Measurements from ENCODE around the gene DLG5. TPM values are rescaled to one million over a fixed set of nuclear protein-coding genes. Genes with fewer than 3 reads are reported as not detected.

DLG5 gene
- polyA plus RNA-seq, 3 donors: 0.14 to 0.77 TPM; not detected in 1

DNA sequence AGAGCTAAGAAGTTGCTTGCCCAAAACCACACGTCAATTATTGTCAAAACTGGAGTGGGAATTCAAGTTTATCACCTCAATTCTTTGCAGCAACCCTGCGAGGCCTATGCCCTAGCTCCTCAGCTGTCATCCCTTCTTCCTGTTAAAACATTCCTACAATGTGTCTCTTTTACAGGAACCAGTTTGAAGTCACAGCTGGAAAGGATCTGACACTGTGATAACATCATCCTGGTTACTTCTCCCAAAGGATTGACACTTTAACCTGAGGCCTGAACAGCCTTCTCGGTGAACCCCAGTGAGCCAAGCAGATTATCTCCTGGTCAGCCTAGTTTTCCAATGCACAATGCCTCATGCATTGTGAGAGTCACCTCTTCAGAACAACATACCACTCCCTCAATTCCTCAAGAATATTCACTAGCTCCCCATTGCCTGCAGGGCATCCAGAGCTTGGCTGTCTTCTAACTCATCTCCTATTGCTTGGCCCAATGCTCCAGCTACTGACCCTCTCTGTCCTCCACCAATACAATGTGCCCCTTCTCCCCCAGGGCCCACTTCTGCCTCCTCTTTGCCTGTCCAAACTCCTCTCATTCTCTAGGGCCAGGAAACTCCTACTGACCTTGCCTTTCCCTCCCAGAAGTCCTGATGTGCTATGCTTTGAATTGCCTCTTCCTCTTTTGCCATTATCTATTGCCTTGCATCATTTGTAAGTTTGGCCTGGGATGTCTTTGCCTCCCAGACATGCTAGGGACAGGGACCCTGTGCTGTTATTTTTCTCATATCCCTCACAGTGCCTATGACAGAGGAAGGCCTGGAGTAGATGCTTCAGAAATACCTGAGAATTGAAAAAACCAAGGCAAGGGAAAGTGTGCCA is 10.4 kb upstream of the DLG5 start:
- no peaks in the 10 kb centered on the region for H4K20me1 ChIP-seq (ENCODE audit: insufficient read depth, low read length)
- no peaks in the 10 kb centered on the region for H3K79me2 ChIP-seq (ENCODE audit: insufficient read depth, low read length)
- no peak overlapping the region for H3K27ac ChIP-seq (ENCODE audit: low read depth in 1 of 2, low read length in 2 of 2)
- H2AFZ ChIP-seq (ENCODE audit: insufficient read depth, low read depth, low read length, poor library complexity, severe bottlenecking): no peak overlapping the region
- no peaks in the 10 kb centered on the region for H3K9me3 Mint-ChIP-seq
- H3K4me1 ChIP-seq (ENCODE audit: control insufficient read depth in 1 of 2, insufficient read depth in 2 of 2, low read length in 2 of 2): no peaks in the 10 kb centered on the region
- TF ChIP-seq, protein P1, sequence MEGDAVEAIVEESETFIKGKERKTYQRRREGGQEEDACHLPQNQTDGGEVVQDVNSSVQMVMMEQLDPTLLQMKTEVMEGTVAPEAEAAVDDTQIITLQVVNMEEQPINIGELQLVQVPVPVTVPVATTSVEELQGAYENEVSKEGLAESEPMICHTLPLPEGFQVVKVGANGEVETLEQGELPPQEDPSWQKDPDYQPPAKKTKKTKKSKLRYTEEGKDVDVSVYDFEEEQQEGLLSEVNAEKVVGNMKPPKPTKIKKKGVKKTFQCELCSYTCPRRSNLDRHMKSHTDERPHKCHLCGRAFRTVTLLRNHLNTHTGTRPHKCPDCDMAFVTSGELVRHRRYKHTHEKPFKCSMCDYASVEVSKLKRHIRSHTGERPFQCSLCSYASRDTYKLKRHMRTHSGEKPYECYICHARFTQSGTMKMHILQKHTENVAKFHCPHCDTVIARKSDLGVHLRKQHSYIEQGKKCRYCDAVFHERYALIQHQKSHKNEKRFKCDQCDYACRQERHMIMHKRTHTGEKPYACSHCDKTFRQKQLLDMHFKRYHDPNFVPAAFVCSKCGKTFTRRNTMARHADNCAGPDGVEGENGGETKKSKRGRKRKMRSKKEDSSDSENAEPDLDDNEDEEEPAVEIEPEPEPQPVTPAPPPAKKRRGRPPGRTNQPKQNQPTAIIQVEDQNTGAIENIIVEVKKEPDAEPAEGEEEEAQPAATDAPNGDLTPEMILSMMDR (IDR thresholded peaks at IDR 0.05): no peak
- 79% methylated on average over 3 of the region's 3 CpGs for WGBS (ENCODE audit: insufficient coverage)
- no peak overlapping the region for H3K4me3 ChIP-seq (replicated peaks in 1 of 3; ENCODE audit: low read depth in 2 of 3, low read length in 3 of 3)
- no peak for DNase-seq
- H3K4me2 ChIP-seq (replicated peaks; ENCODE audit: extremely low read depth, low read length, poor library complexity, severe bottlenecking): no peak overlapping the region
- peaks cover 1 to 3% (median 2%) of the 10 kb centered on the region in 3 donors for H3K27me3 Mint-ChIP-seq (ENCODE audit: low read depth in 3 of 3)
- H3K36me3 ChIP-seq (replicated peaks in 1 of 2; ENCODE audit: control insufficient read depth in 1 of 2, insufficient read depth in 2 of 2, low read length in 2 of 2): no peaks in the 10 kb centered on the region
- intact Hi-C loops (cut with micrococcal nuclease): no loop called here
- H3K9me3 ChIP-seq (replicated peaks in 1 of 2; ENCODE audit: control insufficient read depth in 1 of 2, insufficient read depth in 1 of 2, low read length in 2 of 2): no peaks in the 10 kb centered on the region
- no peaks in the 10 kb centered on the region for H3K36me3 Mint-ChIP-seq
- H3K4me1 Mint-ChIP-seq: no peaks in the 10 kb centered on the region
- H3K4me3 Mint-ChIP-seq: no peak overlapping the region
- H3K27me3 ChIP-seq (ENCODE audit: control insufficient read depth in 2 of 2, insufficient read depth in 2 of 2, low read length in 2 of 2): no peaks in the 10 kb centered on the region
- H3K27ac Mint-ChIP-seq: no peak overlapping the region
- H3K9ac ChIP-seq (ENCODE audit: insufficient read depth, low read length, poor library complexity, severe bottlenecking): no peak overlapping the region

DNA sequence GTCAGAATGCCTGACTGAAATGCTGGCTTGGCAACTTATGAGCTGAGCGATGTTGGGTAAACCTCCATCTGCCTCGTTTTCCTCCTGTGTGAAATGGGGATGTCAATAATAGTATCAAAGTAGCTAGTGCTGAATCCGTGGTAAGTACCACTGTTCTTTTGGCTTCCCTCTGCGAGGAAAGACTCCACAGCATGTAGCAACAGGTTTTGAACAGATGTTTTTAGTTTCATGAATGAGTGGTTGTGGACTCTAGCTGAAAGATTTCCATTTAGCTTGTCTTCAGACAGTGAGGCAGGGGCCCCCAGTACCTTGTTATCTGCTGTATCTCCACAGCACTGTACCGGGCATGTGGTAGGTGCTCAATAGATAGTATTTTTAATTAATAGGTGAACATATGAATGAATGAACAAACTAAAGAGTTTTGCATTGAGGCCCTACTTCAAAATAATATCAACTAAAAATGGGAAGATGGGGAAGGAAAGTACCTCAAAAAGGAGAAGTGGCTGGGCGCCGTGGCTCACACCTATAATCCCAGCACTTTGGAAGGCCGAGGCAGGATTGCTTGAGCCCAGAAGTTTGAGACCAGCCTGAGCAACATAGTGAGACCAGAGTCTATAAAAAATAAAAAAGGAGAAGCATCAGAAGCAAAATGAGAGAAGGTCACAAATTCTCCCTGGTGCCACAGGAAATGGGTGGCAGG is 5.6 kb upstream of the DLG5 start:
- Mint-ChIP-seq H3K36me3 (no peaks in the 10 kb centered on the region), H3K27ac (no peak overlapping the region), H3K27me3 (ENCODE audit: low read depth in 3 of 3) (peaks cover 34 to 40% (median 36%) of the 10 kb centered on the region in 3 donors), H3K4me3 (no peak overlapping the region), H3K9me3 (peaks cover 0 to 6% (median under 1%) of the 10 kb centered on the region in 7 donors), H3K4me1 (peaks cover 4% of the 10 kb centered on the region)
- 81% methylated on average over 4 of the region's 8 CpGs for WGBS (ENCODE audit: insufficient coverage)
- TF ChIP-seq, protein P1 (IDR thresholded peaks at IDR 0.05): no peak
- no peak overlapping the region for H2AFZ ChIP-seq (ENCODE audit: insufficient read depth, low read depth, low read length, poor library complexity, severe bottlenecking)
- DNase-seq: no peak
- H3K4me3 ChIP-seq (replicated peaks in 1 of 3; ENCODE audit: low read depth in 2 of 3, low read length in 3 of 3): no peak overlapping the region
- H4K20me1 ChIP-seq (ENCODE audit: insufficient read depth, low read length): no peaks in the 10 kb centered on the region
- H3K4me1 ChIP-seq (ENCODE audit: control insufficient read depth in 1 of 2, insufficient read depth in 2 of 2, low read length in 2 of 2): peaks cover 0 to 2% of the 10 kb centered on the region in 2 donors
- no peaks in the 10 kb centered on the region for H3K79me2 ChIP-seq (ENCODE audit: insufficient read depth, low read length)
- H3K9me3 ChIP-seq (replicated peaks in 1 of 2; ENCODE audit: control insufficient read depth in 1 of 2, insufficient read depth in 1 of 2, low read length in 2 of 2): peaks cover 0 to 9% of the 10 kb centered on the region in 2 donors
- H3K27ac ChIP-seq (ENCODE audit: low read depth in 1 of 2, low read length in 2 of 2): no peak overlapping the region
- peaks cover 25 to 26% of the 10 kb centered on the region in 2 donors for H3K27me3 ChIP-seq (ENCODE audit: control insufficient read depth in 2 of 2, insufficient read depth in 2 of 2, low read length in 2 of 2)
- intact Hi-C loops (cut with micrococcal nuclease): no loop called here
- no peaks in the 10 kb centered on the region for H3K36me3 ChIP-seq (replicated peaks in 1 of 2; ENCODE audit: control insufficient read depth in 1 of 2, insufficient read depth in 2 of 2, low read length in 2 of 2)
- H3K4me2 ChIP-seq (replicated peaks; ENCODE audit: extremely low read depth, low read length, poor library complexity, severe bottlenecking): no peak overlapping the region
- H3K9ac ChIP-seq (ENCODE audit: insufficient read depth, low read length, poor library complexity, severe bottlenecking): no peak overlapping the region

Measured in CD14-positive monocyte (primary cell).